Natural killer cell (primary cell): ENCODE measurements around the gene TBC1D7. TPM values are rescaled to one million over a fixed set of nuclear protein-coding genes. Genes with fewer than 3 reads are reported as not detected.
A peak's percentile ranks its signal among the peaks of the same experiment; 100 is the strongest.

Source experiments
- ATAC-seq, 3 donors: fragments of 150-1000 bp in 2 of 3; fragments of 200-7000 bp in 1 of 3; cut with Tn5 transposase; 1 replicate in 1 of 3; 2 replicates in 2 of 3; pipeline ENCODE4 v1.10.0; 2021; ENCODE audit warnings: mild to moderate bottlenecking in 2 of 3, moderate library complexity in 2 of 3
- DNase-seq, 2 donors: peaks; one replicate each; pipeline versions ENCODE4 v3.0.0 to v3.0.0-alpha.2; 2013 to 2021; ENCODE audit warnings: mixed read lengths in 1 of 2
- H3K27ac ChIP-seq: one replicate; pipeline ENCODE4 v1.5.1; 2013; ENCODE audit warnings: mild to moderate bottlenecking, low read length
- H3K27me3 ChIP-seq: one replicate; pipeline ENCODE4 v1.6.1; 2013; ENCODE audit warnings: low read length; ENCODE audit not compliant: control insufficient read depth, insufficient read depth
- H3K36me3 ChIP-seq: one replicate; pipeline ENCODE4 v1.6.1; 2013; ENCODE audit warnings: low read length; ENCODE audit not compliant: control insufficient read depth, insufficient read depth
- H3K4me1 ChIP-seq: one replicate; pipeline ENCODE4 v1.6.1; 2013; ENCODE audit warnings: low read length; ENCODE audit not compliant: control insufficient read depth, insufficient read depth
- H3K4me3 ChIP-seq: one replicate; pipeline ENCODE4 v1.5.1; 2013; ENCODE audit warnings: low read length
- H3K9me3 ChIP-seq: one replicate; pipeline ENCODE4 v1.6.1; 2013; ENCODE audit warnings: low read length; ENCODE audit not compliant: control insufficient read depth, insufficient read depth
- H3K27ac Mint-ChIP-seq, 2 donors: one replicate each; pipeline ENCODE4 v1.8.0; 2022; ENCODE audit warnings: mild to moderate bottlenecking in 2 of 2, mixed read lengths in 2 of 2, moderate library complexity in 1 of 2
- H3K27me3 Mint-ChIP-seq, 2 donors: one replicate each; pipeline ENCODE4 v1.8.0; 2022; ENCODE audit warnings: low read depth in 2 of 2, mixed read lengths in 2 of 2
- H3K36me3 Mint-ChIP-seq: one replicate; pipeline ENCODE4 v1.8.0; 2022; ENCODE audit warnings: mixed read lengths
- H3K4me1 Mint-ChIP-seq, 2 donors: one replicate each; pipeline ENCODE4 v1.8.0; 2022; ENCODE audit warnings: mixed read lengths in 2 of 2
- H3K4me3 Mint-ChIP-seq: one replicate; pipeline ENCODE4 v1.8.0; 2022; ENCODE audit warnings: mild to moderate bottlenecking, moderate library complexity, mixed read lengths
- H3K9me3 Mint-ChIP-seq, 2 donors: one replicate each; pipeline ENCODE4 v1.8.0; 2022; ENCODE audit warnings: mixed read lengths in 2 of 2
- WGBS: methylation state at CpG from one replicate; pipeline ENCODE4 v1.1.7; 2013; ENCODE audit warnings: missing lambda C conversion rate; ENCODE audit not compliant: insufficient coverage; 5-methylcytosine and 5-hydroxymethylcytosine counted together
- intact Hi-C: fragments of 100-400 bp; cut with micrococcal nuclease; formaldehyde crosslinking; loops from one replicate; pipeline ENCODE4 v1.14.2; 2022
- total RNA-seq, 4 donors: library from RNA; stranded (reverse); fragments of 120-200 nt in 1 of 4; gene quantifications; one replicate each; pipeline versions ENCODE4 v1.2.3 to v1.2.4, GENCODE V29; 2013 to 2022
- TF ChIP-seq, protein P1 (sequence below): fragments of 200-600 bp; IDR thresholded peaks from one replicate; pipeline ENCODE4 v1.8.0; 2022; ENCODE audit warnings: antibody characterized with exemption

Gene TBC1D7
- total RNA-seq, 3 donors from 2014 or later (not counting 1 experiment from before 2014, with no cell fraction given): 20.1 to 29.7 (median 24.3) TPM

DNA sequence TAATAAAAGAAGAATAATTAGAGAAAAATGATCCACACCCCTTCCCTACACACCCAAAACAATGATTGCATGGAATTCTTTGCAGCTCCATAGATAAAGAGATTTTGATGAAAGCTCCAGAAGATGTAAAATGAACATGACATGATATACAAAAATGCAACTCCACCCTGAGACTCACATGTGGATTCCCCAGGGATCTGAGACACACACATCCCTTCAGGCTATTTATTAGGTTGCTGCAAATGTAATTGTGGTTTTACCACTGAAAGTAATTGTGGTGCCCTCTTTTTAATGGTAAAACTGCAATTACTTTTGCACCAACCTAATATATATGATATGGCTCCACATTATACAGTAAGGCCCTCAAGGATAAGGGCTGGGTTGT lies 40.4 kb upstream of the TBC1D7 start:
- H3K9me3 ChIP-seq: no peaks in the 10 kb centered on the region
- H3K4me3 ChIP-seq: no peak overlapping the region
- Mint-ChIP-seq H3K27me3 (no peaks in the 10 kb centered on the region), H3K4me1 (peaks cover 45 to 47% of the 10 kb centered on the region in 2 donors), H3K36me3 (no peaks in the 10 kb centered on the region), H3K9me3 (no peaks in the 10 kb centered on the region), H3K4me3 (no peak overlapping the region), H3K27ac (no peak overlapping the region)
- no peaks in the 10 kb centered on the region for H3K4me1 ChIP-seq
- H3K27me3 ChIP-seq: no peaks in the 10 kb centered on the region
- ATAC-seq: no peak
- no peak for DNase-seq
- peaks cover 16% of the 10 kb centered on the region for H3K36me3 ChIP-seq
- no peak overlapping the region for H3K27ac ChIP-seq
- TF ChIP-seq, protein P1, sequence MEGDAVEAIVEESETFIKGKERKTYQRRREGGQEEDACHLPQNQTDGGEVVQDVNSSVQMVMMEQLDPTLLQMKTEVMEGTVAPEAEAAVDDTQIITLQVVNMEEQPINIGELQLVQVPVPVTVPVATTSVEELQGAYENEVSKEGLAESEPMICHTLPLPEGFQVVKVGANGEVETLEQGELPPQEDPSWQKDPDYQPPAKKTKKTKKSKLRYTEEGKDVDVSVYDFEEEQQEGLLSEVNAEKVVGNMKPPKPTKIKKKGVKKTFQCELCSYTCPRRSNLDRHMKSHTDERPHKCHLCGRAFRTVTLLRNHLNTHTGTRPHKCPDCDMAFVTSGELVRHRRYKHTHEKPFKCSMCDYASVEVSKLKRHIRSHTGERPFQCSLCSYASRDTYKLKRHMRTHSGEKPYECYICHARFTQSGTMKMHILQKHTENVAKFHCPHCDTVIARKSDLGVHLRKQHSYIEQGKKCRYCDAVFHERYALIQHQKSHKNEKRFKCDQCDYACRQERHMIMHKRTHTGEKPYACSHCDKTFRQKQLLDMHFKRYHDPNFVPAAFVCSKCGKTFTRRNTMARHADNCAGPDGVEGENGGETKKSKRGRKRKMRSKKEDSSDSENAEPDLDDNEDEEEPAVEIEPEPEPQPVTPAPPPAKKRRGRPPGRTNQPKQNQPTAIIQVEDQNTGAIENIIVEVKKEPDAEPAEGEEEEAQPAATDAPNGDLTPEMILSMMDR: no peak
- intact Hi-C loops: no loop called here

DNA sequence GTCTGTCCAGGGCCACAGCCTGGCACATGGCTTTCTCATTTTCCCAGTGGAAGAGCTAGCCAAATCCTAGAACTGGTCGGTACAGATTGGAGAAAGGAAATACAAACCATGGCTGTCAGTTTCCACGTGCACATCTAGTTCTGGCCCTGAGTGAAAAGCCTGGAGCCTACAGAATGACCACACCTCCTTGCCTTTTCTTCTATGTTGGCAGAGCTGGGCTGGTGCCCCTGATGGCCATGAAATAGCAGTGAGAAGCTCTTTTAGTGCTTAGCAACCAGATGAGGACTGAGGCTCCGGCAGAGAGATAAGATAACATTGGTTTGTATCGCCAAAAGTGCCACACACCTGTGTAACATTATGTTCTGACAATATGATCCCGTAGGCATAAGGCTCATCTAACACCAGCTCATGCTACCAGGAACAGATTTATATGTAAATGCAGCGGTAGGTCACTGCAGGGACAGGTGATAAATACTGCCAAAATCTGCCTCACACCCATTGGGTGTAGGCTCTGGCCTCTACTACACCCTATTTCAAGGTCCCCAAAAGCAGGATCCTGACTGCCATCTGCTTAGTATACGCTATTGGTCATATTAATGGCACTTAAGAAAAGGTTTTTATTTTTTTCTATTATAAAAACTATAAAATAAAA lies 39.9 kb upstream of the TBC1D7 start:
- Mint-ChIP-seq H3K27me3 (no peaks in the 10 kb centered on the region), H3K27ac (peak overlapping the region; percentile 27 to 62), H3K4me3 (no peak overlapping the region), H3K4me1 (peaks cover 40 to 42% of the 10 kb centered on the region in 2 donors), H3K36me3 (no peaks in the 10 kb centered on the region), H3K9me3 (no peaks in the 10 kb centered on the region)
- Histone ChIP-seq H3K36me3 (peaks cover 18% of the 10 kb centered on the region), H3K27ac (no peak overlapping the region), H3K4me1 (no peaks in the 10 kb centered on the region), H3K27me3 (no peaks in the 10 kb centered on the region), H3K4me3 (no peak overlapping the region), H3K9me3 (no peaks in the 10 kb centered on the region)
- 96% methylated on average over 6 of the region's 7 CpGs for WGBS
- DNase-seq (no peak), ATAC-seq (no peak)
- intact Hi-C loops: no loop called here
- TF ChIP-seq, protein P1: no peak

DNA sequence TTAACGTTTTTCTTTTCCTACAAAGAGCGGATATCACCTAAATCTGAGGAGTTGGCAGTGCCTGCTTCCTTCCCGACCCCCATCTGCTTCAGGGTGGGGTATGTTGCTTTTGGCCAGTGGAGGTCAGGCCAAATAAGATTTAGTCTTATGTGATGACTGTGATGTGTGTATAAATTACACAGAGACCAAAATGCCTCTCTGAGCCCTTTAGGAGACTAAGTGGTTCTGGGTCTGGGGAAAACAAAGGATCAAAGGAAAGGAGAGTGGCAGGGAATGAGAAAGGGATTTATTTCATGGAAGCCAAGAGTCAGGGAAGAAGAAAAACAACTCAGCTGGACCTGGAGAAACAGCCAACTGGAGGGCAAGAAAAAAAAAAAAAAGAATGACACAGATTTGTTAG lies 39.1 kb upstream of the TBC1D7 start:
- DNase-seq (no peak), ATAC-seq (no peak)
- Histone ChIP-seq H3K9me3 (no peaks in the 10 kb centered on the region), H3K36me3 (peaks cover 23% of the 10 kb centered on the region), H3K4me3 (no peak overlapping the region), H3K4me1 (no peaks in the 10 kb centered on the region), H3K27ac (no peak overlapping the region), H3K27me3 (no peaks in the 10 kb centered on the region)
- Mint-ChIP-seq H3K4me3 (no peak overlapping the region), H3K36me3 (no peaks in the 10 kb centered on the region), H3K27me3 (no peaks in the 10 kb centered on the region), H3K27ac (peak overlapping the region; percentile 27 to 62), H3K9me3 (no peaks in the 10 kb centered on the region), H3K4me1 (peaks cover 36 to 39% of the 10 kb centered on the region in 2 donors)
- TF ChIP-seq, protein P1: no peak
- intact Hi-C loops: no loop called here
- WGBS: 76% methylated on average over 3 of the region's 3 CpGs

DNA sequence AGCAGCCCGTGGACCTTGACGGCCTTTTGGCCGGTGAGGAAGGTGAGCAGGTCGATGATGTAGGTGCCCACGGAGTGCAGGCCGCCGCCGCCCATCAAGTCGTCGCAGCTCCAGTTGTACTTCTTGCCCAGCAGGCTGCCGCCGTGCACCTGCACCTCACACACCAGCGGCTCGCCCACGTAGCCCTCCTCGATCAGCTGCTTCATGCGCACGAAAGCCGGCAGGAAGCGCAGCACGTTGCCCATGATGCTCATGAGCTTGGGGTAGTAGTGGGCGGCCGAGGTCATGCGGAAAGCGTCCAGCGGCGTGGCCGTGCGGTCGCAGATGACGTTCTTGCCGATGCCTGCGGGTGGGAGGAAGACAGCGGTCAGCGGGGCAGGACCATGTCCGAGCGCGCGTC lies 37.0 kb upstream of the TBC1D7 start:
- ATAC-seq: no peak
- H3K27me3 Mint-ChIP-seq: no peaks in the 10 kb centered on the region
- WGBS: 97% methylated on average over 34 of the region's 39 CpGs
- H3K27ac Mint-ChIP-seq: no peak overlapping the region
- H3K4me3 ChIP-seq: no peak overlapping the region
- H3K4me1 Mint-ChIP-seq: peaks cover 31 to 35% of the 10 kb centered on the region in 2 donors
- H3K27ac ChIP-seq: no peak overlapping the region
- H3K36me3 ChIP-seq: peaks cover 24% of the 10 kb centered on the region
- no peaks in the 10 kb centered on the region for H3K27me3 ChIP-seq
- H3K9me3 Mint-ChIP-seq: no peaks in the 10 kb centered on the region
- peaks cover 4% of the 10 kb centered on the region for H3K4me1 ChIP-seq
- intact Hi-C loops: no loop called here
- H3K4me3 Mint-ChIP-seq: no peak overlapping the region
- no peaks in the 10 kb centered on the region for H3K36me3 Mint-ChIP-seq
- no peaks in the 10 kb centered on the region for H3K9me3 ChIP-seq
- TF ChIP-seq, protein P1: no peak
- no peak for DNase-seq
